NCI-H187 (cell line): ENCODE measurements around the gene ZBTB12.
A peak's percentile ranks its signal among the peaks of the same experiment; 100 is the strongest.
"Not testable (repeated sequence)": the region's sequence is repeated elsewhere in the genome, so short reads cannot be mapped to it uniquely, and the experiment has no call there.

Source experiments
- DNase-seq, 2 experiments: peaks; one replicate each; lab custom pipeline; 2025; lab: John Stamatoyannopoulos, UW

Gene ZBTB12

GRCh38 chr6:31876357-31876756, 25.5 kb downstream of the ZBTB12 start:
- no peak for DNase-seq

GRCh38 chr6:31875877-31876276, 26.0 kb downstream of the ZBTB12 start:
- DNase-seq: no peak

DNA sequence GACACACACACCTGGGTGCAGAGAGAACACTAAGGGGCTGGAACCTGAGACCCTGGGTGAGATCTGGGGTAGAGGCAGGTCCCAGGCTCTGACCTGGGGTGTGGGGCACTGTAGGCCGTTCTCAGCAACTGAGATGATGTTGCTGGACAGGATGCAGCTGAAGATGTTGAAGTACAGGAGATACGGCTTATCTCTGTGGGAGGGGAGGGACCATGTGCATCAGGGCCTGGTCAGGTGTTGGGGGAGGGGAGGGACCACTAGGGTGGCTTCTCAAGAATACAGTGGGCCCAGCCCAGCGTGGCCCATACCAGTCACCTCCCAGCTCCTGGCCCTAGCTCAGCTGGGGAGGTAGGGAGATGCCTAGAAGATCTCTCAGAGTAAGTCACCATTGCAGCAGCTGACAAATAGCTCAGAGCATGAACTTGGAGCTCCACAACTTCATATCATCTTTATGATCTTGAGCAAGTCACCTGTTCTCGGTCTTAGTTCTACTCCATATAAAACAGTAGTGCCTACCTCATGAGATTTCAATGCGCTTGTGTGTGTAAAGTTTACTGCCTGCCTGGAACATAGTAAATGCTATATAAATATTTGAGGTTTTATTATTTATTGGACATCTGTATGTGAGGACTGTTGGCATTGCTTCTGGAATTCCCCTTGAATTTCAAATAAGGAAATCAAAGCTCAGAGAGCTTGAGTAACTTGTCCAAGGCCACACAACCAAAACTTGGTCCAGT, 26.9 kb downstream of the ZBTB12 start:
- DNase-seq: no peak

DNA sequence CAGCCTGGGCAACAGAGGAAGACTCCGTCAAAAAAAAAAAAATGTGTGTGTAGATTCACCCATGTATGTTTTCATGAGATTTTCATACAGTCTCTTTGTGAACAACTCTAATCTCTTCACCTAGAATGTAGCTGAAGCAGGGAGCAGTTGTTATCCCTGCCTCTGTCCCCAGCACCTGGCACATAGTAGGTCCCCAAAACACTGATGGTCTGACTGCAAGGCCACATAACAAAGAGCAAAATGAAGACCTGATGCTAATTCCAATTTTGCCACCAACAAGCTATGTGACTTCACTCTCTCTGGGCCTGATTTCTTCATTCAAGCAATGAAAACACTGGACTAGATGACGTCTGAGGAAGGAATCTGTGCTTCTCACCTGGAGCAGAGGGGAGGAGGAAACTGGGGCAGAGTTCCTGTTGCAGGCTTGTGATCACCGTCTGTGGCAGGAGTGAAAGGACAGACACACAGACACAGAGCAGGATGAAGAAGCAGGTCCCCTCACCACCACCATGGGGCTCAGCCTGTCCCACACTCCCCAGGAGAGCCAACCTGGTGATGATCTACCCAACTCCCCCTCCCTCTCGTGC, 27.7 kb downstream of the ZBTB12 start:
- no peak for DNase-seq

DNA sequence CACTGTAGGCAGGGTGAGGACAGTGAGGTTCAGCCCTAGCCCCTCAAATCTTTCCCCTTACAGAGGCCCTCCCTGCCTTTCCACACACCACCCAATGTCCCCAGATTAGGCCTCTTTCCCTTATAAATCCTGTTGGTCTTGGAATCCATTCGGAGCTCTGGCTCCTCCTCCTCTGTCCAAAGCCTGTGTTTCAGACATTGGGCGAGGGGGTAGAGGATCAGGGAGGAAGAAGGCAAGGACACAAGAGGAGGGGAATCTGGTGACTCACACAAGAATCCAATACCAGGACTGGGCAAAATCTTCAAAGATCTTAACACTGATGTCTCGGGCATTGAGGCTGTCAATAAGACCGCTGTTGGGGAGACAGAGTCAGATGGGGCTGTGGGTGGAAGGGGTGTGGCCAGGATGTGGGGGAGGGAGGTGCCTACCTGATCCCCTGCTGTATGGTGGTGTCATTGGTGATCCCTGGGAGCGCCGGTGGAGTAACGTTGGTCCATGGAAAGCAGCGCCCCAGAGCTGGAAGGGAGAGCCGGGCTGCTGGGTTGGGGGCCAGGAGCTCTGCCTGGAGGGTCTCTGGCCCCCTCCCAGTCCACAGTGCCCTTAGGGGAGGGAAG, 30.7 kb downstream of the ZBTB12 start:
- DNase-seq: no peak

GRCh38 chr6:31870385-31870921, 31.4 kb downstream of the ZBTB12 start:
- no peak for DNase-seq

- no peak for DNase-seq
Measured at GRCh38 chr6:31869343-31869742, 32.5 kb downstream of the ZBTB12 start.

GRCh38 chr6:31868658-31868971, 33.3 kb downstream of the ZBTB12 start:
- DNase-seq: not testable (repeated sequence)

DNA sequence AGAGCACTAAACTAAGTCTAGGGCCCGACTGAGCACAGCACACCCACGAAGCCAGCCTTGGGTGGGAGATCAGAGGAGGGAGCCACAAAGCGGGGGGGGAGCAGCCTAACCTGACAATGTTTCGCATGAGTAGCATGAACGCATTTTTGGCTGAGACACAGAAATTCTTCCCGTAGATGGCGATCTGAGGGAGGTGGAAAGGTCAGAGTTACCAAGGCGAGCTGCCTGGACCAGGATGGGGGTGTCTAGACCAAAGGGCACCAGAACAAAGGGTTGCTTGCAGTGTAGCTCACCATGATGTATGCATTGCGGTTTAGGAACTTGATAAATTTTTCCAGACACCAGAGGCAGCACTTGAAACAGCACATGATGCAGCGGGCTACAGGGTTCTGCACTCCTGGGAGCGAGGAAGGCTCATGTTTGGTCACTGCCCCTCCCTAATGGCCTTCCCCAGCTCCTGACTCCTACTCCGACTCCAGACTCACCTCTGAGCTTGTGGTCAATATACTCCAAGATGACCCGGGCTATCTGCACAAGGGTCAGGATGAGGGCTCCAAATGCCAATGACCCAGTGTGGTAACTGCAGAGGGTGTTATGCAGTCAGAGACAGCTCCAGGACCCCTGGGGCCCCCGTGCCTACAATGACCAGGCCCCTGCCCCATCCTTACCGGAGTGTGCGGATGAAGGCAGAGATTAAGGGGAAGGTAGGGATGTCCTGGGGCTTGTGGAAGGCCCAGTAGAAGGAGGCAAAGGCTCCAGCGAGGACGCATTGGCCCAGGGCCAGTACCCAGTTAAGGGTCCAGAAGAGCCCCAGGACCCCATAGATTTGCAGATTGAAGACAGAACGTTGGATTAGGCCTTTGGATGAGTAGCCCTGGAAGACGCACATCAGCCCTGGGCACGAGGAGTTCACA, 36.4 kb downstream of the ZBTB12 start:
- DNase-seq: no peak

GRCh38 chr6:31864818-31865204, 37.1 kb downstream of the ZBTB12 start:
- no peak for DNase-seq

DNA sequence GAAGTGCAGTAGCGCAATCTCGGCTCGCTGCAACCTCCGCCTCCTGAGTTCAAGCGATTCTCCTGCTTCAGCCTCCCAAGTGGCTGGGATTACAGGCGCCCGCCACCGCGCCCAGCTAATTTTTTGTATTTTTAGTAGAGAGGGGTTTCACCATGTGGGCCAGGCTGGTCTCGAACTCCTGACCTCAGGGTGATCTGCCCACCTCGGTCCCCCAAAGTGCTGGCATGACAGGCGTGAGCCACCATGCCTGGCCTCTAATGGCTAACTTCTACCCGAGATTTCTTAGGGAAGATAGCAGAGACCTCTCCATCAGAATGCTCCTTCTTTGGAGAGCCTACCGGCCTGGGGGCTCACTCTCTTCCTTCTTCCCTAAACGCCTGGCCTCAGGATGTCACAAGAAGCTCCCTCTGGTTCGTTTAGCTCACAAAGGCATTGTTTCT, 37.7 kb downstream of the ZBTB12 start:
- not testable (repeated sequence) for DNase-seq

GRCh38 chr6:31862344-31863235, 39.3 kb downstream of the ZBTB12 start, which contains the start of gene NEU1:
NEU1 (minus strand) TSS chr6:31862821; CDS start chr6:31862776, 45 bp downstream.
- peak; percentile 90 to 99 for DNase-seq

GRCh38 chr6:31861919-31862343, 40.0 kb downstream of the ZBTB12 start:
- DNase-seq: no peak

DNA sequence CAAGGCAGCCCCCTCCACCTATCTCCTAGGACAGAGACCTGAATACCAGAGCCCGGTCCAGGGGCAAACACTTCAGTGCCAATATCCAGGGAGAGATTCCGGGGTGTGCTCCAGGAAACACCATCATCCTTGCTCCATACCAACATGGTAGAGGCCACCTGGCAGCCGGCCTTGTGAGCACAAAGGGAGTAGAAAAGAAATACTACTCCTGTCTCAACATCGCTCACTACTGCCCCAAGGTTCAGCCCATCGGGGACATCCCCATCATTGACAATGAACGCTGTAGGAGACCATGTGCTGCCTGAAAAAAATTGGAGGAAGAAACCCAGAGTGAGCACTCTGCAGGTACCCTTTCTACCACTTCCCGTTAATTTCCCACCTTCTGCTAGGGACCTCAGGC, 40.7 kb downstream of the ZBTB12 start:
- DNase-seq: no peak

- DNase-seq: no peak
Measured at GRCh38 chr6:31860349-31860748, 41.5 kb downstream of the ZBTB12 start.

DNA sequence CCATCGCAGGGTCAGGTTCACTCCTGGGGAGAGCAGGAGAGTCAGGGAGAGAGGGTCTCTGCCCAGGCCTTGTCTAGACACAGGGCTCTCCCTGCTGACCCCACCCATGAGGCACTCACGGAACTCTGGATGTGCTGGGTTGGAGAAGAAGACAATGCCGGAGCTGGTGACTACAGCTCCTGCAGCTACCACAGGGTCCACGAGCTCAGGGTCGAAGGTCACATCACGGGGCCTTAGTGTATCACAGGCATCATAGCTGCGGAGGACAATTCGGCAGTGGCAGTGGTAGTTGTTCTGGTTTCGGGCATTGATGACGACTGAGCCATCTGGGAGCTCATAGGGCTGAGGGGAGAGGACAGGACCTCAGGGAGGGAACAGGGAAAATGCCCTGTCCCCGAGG, 42.0 kb downstream of the ZBTB12 start:
- DNase-seq: no peak

- no peak for DNase-seq
Measured at GRCh38 chr6:31858707-31859106, 43.2 kb downstream of the ZBTB12 start.

- DNase-seq: not testable (repeated sequence)
Measured at GRCh38 chr6:31857774-31858173, 44.1 kb downstream of the ZBTB12 start.

DNA sequence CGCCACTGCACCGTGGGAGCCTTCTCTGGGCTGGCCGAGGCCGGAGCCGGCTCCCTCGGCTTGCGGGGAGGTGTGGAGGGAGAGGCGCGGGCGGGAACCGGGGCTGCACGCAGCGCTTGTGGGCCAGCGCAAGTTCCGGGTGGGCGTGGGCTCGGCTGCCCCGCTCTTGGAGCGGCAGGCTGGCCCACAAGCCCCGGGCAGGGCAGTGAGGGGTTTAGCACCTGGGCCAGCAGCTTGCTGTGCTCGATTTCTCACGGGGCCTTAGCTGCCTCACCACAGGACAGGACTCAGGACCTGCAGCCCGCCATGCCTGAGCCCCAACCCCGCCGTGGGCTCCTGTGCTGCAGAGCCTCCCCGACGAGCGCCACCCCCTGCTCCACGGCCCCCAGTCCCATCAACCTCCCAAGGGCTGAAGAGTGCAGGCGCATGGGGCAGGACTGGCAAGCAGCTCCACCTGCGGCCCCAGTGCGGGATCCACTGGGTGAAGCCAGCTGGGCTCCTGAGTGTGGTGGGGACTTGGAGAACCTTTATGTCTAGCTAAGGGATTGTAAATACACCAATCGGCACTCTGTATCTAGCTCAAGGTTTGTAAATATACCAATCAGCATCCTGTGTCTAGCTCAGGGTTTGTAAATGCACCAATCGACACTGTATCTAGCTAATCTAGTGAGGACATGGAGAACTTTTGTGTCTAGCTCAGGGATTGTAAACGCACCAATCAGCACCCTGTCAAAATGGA, 49.7 kb downstream of the ZBTB12 start:
- not testable (repeated sequence) for DNase-seq

GRCh38 chr6:31851485-31851832, 50.4 kb downstream of the ZBTB12 start:
- no peak for DNase-seq
